ENCODE data around the gene OPN1MW2.
"Not testable (repeated sequence)": the region's sequence is repeated elsewhere in the genome, so short reads cannot be mapped to it uniquely, and the experiment has no call there.

GRCh38 chrX:154183794-154184193, 35.8 kb upstream of the OPN1MW2 start:
- not testable (repeated sequence) for TF ChIP-seq CTCF, POLR2A (IDR thresholded peaks at IDR 0.05)

Measured in esophagus squamous epithelium (tissue), 4 donors.